GM23248 (cell line): ENCODE data around the gene DNAH2. TPM values are rescaled to one million over a fixed set of nuclear protein-coding genes. Genes with fewer than 3 reads are reported as not detected.

Source experiments
- DNase-seq: peaks from one replicate; pipeline ENCODE4 v3.0.0-alpha.2; 2015
- H2AFZ ChIP-seq: fragments of 200-600 bp; sonication (generic); 2 replicates; pipeline ENCODE4 v1.6.1; 2016; ENCODE audit warnings: antibody characterized with exemption
- H3F3A ChIP-seq: fragments of 200-600 bp; sonication (generic); 2 replicates; pipeline ENCODE4 v1.6.1; 2016; ENCODE audit warnings: mild to moderate bottlenecking, antibody characterized with exemption, mixed run types; ENCODE audit not compliant: insufficient read depth
- H3K27ac ChIP-seq: fragments of 200-600 bp; sonication (generic); 2 replicates; pipeline ENCODE4 v1.5.1; 2016; ENCODE audit warnings: mild to moderate bottlenecking
- H3K27me3 ChIP-seq: fragments of 200-600 bp; sonication (generic); replicated peaks from 2 replicates; pipeline ENCODE4 v1.6.1; 2016; ENCODE audit warnings: mild to moderate bottlenecking; ENCODE audit not compliant: insufficient read depth
- H3K36me3 ChIP-seq: fragments of 200-600 bp; sonication (generic); 2 replicates; pipeline ENCODE4 v1.6.1; 2016; ENCODE audit warnings: low read depth, mild to moderate bottlenecking
- H3K4me1 ChIP-seq: fragments of 200-600 bp; sonication (generic); 2 replicates; pipeline ENCODE4 v1.6.1; 2016; ENCODE audit warnings: mild to moderate bottlenecking; ENCODE audit not compliant: insufficient read depth
- H3K4me2 ChIP-seq: fragments of 200-600 bp; sonication (generic); one replicate; pipeline ENCODE4 v1.6.1; 2016; ENCODE audit warnings: mild to moderate bottlenecking; ENCODE audit not compliant: unreplicated experiment
- H3K4me3 ChIP-seq: fragments of 200-600 bp; sonication (generic); 2 replicates; pipeline ENCODE4 v1.5.1; 2016; ENCODE audit warnings: mild to moderate bottlenecking
- H3K79me2 ChIP-seq: fragments of 200-600 bp; sonication (generic); 2 replicates; pipeline ENCODE4 v1.6.1; 2016; ENCODE audit warnings: mild to moderate bottlenecking; ENCODE audit not compliant: insufficient read depth
- H3K9ac ChIP-seq: fragments of 200-600 bp; sonication (generic); 2 replicates; pipeline ENCODE4 v1.6.1; 2016; ENCODE audit warnings: mild to moderate bottlenecking
- H3K9me2 ChIP-seq: fragments of 200-600 bp; sonication (generic); 2 replicates; pipeline ENCODE4 v1.6.1; 2016; ENCODE audit warnings: mixed run types, mild to moderate bottlenecking, moderate library complexity; ENCODE audit not compliant: insufficient read depth
- H3K9me3 ChIP-seq: fragments of 200-600 bp; sonication (generic); one replicate; pipeline ENCODE4 v1.6.1; 2017; ENCODE audit warnings: low read depth
- H4K20me1 ChIP-seq: fragments of 200-600 bp; sonication (generic); 2 replicates; pipeline ENCODE4 v1.6.0; 2016; ENCODE audit not compliant: insufficient read depth
- EZH2 ChIP-seq: fragments of 200-600 bp; sonication (generic); IDR thresholded peaks from 2 replicates; pipeline ENCODE4 v1.6.1; 2018; ENCODE audit warnings: antibody characterized with exemption, mild to moderate bottlenecking; ENCODE audit not compliant: insufficient read depth, poor library complexity, severe bottlenecking
- EZH2phosphoT487 ChIP-seq: fragments of 200-600 bp; sonication (generic); IDR thresholded peaks from 2 replicates; pipeline ENCODE4 v1.6.1; 2018; ENCODE audit warnings: antibody characterized with exemption, moderate library complexity, mild to moderate bottlenecking, low read depth; ENCODE audit not compliant: insufficient read depth
- WGBS, 2 experiments: methylation state at CpG; one replicate each; pipeline ENCODE4 v1.1.6; 2015 to 2017; ENCODE audit warnings: low lambda C conversion rate in 2 of 2, low coverage in 1 of 2; ENCODE audit errors: missing lambda C conversion rate in 2 of 2; 5-methylcytosine and 5-hydroxymethylcytosine counted together
- in situ Hi-C: fragments of 300-500 bp; cut with MboI; formaldehyde crosslinking; loops from 2 replicates; pipeline ENCODE4 v1.15.0; 2020
- polyA plus RNA-seq: library from polyadenylated mRNA; unstranded; fragments of >200 nt; fragmentation: Nextera tagmentation; extraction: Ambion mirVana; gene quantifications from 2 replicates; pipeline ENCODE4 v1.2.1, GENCODE V29; 2016
- total RNA-seq: library from RNA; depleted of rRNA; stranded (reverse); fragments of >200 nt; shearing (Covaris generic); gene quantifications from 2 replicates; pipeline ENCODE4 v1.2.3, GENCODE V29; 2014

DNAH2 gene
- total and polyA plus RNA-seq, 2 experiments from 2014 or later = not detected

- no peak for TF ChIP-seq EZH2phosphoT487
- no peak for TF ChIP-seq EZH2
- WGBS, 2 experiments = 65 to 69% methylated on average over 10 of the region's 10 CpGs
- in situ Hi-C loops = no loop called here
These were observed 100.5 kb downstream of the DNAH2 start for GRCh38 chr17:7818026-7818425.

GRCh38 chr17:7818746-7819645 is 101.5 kb downstream of the DNAH2 start:
- no peaks in the 10 kb centered on the region for H3K79me2 ChIP-seq
- H3K27ac ChIP-seq = no peak overlapping the region
- no peak overlapping the region for H3K9ac ChIP-seq
- no peaks in the 10 kb centered on the region for H3K9me2 ChIP-seq
- DNase-seq = no peak
- H3K27me3 ChIP-seq = peaks cover 4% of the 10 kb centered on the region
- H3F3A ChIP-seq = no peaks in the 10 kb centered on the region
- no peaks in the 10 kb centered on the region for H3K36me3 ChIP-seq
- no peak overlapping the region for H3K4me3 ChIP-seq
- H3K4me1 ChIP-seq = no peaks in the 10 kb centered on the region
- H2AFZ ChIP-seq = no peak overlapping the region
- no peaks in the 10 kb centered on the region for H3K9me3 ChIP-seq
- TF ChIP-seq EZH2 = no peak
- no peak for TF ChIP-seq EZH2phosphoT487
- no peaks in the 10 kb centered on the region for H4K20me1 ChIP-seq
- H3K4me2 ChIP-seq = no peak overlapping the region
- in situ Hi-C loops = no loop called here
- WGBS, 2 experiments = 72 to 76% methylated on average over 25 to 27 of the region's 27 CpGs

More at GRCh38 chr17:7818026-7818425, 100.5 kb downstream of the DNAH2 start:
- Histone ChIP-seq H3K4me1 (no peaks in the 10 kb centered on the region), H3F3A (no peaks in the 10 kb centered on the region), H3K9me3 (no peaks in the 10 kb centered on the region), H3K9me2 (no peaks in the 10 kb centered on the region), H3K4me2 (no peak overlapping the region), H3K9ac (no peak overlapping the region), H3K27me3 (peaks cover 4% of the 10 kb centered on the region), H2AFZ (no peak overlapping the region), H3K4me3 (no peak overlapping the region), H3K79me2 (no peaks in the 10 kb centered on the region), H4K20me1 (no peaks in the 10 kb centered on the region), H3K27ac (no peak overlapping the region), H3K36me3 (no peaks in the 10 kb centered on the region)
- no peak for DNase-seq

GRCh38 chr17:7820231-7820630 is 102.7 kb downstream of the DNAH2 start:
- Histone ChIP-seq H4K20me1 (no peaks in the 10 kb centered on the region), H3K4me1 (no peaks in the 10 kb centered on the region), H3K9me2 (no peaks in the 10 kb centered on the region), H2AFZ (no peak overlapping the region), H3F3A (no peaks in the 10 kb centered on the region), H3K4me2 (no peak overlapping the region), H3K4me3 (no peak overlapping the region), H3K79me2 (no peaks in the 10 kb centered on the region), H3K9me3 (no peaks in the 10 kb centered on the region), H3K36me3 (no peaks in the 10 kb centered on the region), H3K27ac (no peak overlapping the region), H3K9ac (no peak overlapping the region), H3K27me3 (peaks cover 4% of the 10 kb centered on the region)
- 38 to 42% methylated on average over 5 of the region's 5 CpGs for WGBS, 2 experiments
- DNase-seq = no peak
- in situ Hi-C loops = no loop called here
- TF ChIP-seq EZH2 = no peak
- no peak for TF ChIP-seq EZH2phosphoT487

- H3K4me2 ChIP-seq = no peak overlapping the region
These were observed 104.6 kb downstream of the DNAH2 start for GRCh38 chr17:7822126-7822525.

More at GRCh38 chr17:7822126-7822525, 104.6 kb downstream of the DNAH2 start:
- no peaks in the 10 kb centered on the region for H3K27me3 ChIP-seq
- no peaks in the 10 kb centered on the region for H3K9me3 ChIP-seq
- no peak overlapping the region for H2AFZ ChIP-seq
- TF ChIP-seq EZH2 = no peak
- no peak for TF ChIP-seq EZH2phosphoT487
- no peak overlapping the region for H3K27ac ChIP-seq
- WGBS, 2 experiments = 40 to 49% methylated on average over 11 to 14 of the region's 14 CpGs
- H3K9me2 ChIP-seq = no peaks in the 10 kb centered on the region
- no peaks in the 10 kb centered on the region for H3K4me1 ChIP-seq
- in situ Hi-C loops = no loop called here
- no peak overlapping the region for H3K9ac ChIP-seq
- no peaks in the 10 kb centered on the region for H3K79me2 ChIP-seq
- H4K20me1 ChIP-seq = no peaks in the 10 kb centered on the region
- no peak for DNase-seq
- H3K36me3 ChIP-seq = no peaks in the 10 kb centered on the region
- H3F3A ChIP-seq = peaks cover 6% of the 10 kb centered on the region
- H3K4me3 ChIP-seq = no peak overlapping the region
